ENCODE data around the gene ERCC2. TPM values are rescaled to one million over a fixed set of nuclear protein-coding genes. Genes with fewer than 3 reads are reported as not detected.

Gene ERCC2
- total and polyA plus RNA-seq, 2 of the 8 experiments (the other 6 are each of a cell fraction or from before 2014, with no cell fraction given): 107 to 117 TPM

DNA sequence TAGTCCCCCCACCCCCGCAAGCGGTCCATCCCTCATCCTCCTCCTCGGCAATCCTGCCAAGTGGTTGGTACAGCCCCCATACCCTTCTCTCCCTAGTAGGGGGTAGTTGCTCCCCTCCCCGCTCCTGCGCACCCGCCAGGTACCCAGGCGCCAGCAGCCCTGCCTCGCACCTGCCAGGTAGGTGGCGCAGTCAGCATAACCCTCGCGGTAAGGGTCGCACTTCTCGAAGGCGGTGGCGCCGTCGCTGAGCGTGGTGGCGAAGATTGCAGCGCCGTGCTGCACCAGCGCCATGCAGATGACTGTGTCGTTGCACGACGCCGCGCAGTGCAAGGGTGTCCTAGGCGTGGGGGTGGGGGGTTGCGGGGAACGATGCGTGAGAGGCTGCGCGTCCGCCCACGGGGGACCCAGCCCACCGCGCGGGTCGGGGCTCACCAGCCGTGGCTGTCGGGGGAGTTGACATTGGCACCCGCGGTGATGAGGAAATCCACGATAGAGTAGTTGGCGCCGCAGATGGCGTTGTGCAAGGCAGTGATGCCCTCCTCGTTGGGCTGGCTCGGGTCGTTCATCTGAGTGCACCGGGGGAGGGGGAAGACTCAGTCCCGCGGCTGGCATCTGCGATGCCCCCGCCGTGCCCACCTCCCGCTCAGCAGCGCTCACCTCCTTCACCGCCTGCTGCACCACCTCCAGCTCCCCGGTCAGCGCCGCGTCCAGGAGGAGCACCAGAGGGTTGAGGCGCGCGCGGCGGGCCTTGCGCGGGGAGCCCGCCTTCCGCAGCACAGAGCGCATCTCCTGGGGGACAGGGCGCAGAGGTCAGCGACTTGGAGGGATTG lies 15.2 kb upstream of the ERCC2 start (continued):
- TF ChIP-seq, protein P1, sequence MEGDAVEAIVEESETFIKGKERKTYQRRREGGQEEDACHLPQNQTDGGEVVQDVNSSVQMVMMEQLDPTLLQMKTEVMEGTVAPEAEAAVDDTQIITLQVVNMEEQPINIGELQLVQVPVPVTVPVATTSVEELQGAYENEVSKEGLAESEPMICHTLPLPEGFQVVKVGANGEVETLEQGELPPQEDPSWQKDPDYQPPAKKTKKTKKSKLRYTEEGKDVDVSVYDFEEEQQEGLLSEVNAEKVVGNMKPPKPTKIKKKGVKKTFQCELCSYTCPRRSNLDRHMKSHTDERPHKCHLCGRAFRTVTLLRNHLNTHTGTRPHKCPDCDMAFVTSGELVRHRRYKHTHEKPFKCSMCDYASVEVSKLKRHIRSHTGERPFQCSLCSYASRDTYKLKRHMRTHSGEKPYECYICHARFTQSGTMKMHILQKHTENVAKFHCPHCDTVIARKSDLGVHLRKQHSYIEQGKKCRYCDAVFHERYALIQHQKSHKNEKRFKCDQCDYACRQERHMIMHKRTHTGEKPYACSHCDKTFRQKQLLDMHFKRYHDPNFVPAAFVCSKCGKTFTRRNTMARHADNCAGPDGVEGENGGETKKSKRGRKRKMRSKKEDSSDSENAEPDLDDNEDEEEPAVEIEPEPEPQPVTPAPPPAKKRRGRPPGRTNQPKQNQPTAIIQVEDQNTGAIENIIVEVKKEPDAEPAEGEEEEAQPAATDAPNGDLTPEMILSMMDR (IDR thresholded peaks at IDR 0.05; ENCODE audit: control extremely low read depth in 1 of 3, insufficient read depth in 1 of 3, low read depth in 1 of 3, low read length in 3 of 3): peak; percentile 45 to 69 (median 48)
